ENCODE results near the gene NPRL2.

GRCh38 chr3:50297384-50297775, 53.2 kb downstream of the NPRL2 start:
- TF ChIP-seq YY1 (IDR thresholded peaks at IDR 0.05; ENCODE audit: insufficient read depth, insufficient read length) (no peak), ZNF274 (IDR thresholded peaks at IDR 0.05; ENCODE audit: low read depth, low read length) (no peak)

Measured in NT2/D1 (cell line).